Transverse colon (tissue), 4 donors: ENCODE measurements around the gene KMT2B. TPM values are rescaled to one million over a fixed set of nuclear protein-coding genes. Genes with fewer than 3 reads are reported as not detected.

Experiments
- DNase-seq: peaks from one replicate; pipeline ENCODE4 v3.0.0-alpha.2; 2019
- H3K27ac ChIP-seq, 4 donors: fragments of 200-600 bp; sonication (generic); 2 replicates each; pipeline ENCODE4 v1.5.1; 2016 to 2018; ENCODE audit warnings: inconsistent platforms in 4 of 4
- H3K27me3 ChIP-seq: fragments of 200-600 bp; sonication (generic); 2 replicates; pipeline ENCODE4 v1.5.1; 2017; ENCODE audit warnings: inconsistent platforms
- H3K36me3 ChIP-seq, 4 donors: fragments of 200-600 bp; sonication (generic); 2 replicates each; pipeline ENCODE4 v1.5.1; 2017 to 2019; ENCODE audit warnings: inconsistent platforms in 4 of 4
- H3K4me1 ChIP-seq, 4 donors: fragments of 200-600 bp; sonication (generic); 2 replicates each; pipeline ENCODE4 v1.5.1; 2017 to 2020; ENCODE audit warnings: inconsistent platforms in 4 of 4
- H3K4me3 ChIP-seq, 4 donors: fragments of 200-600 bp; sonication (generic); 1 replicate in 1 of 4; 2 replicates in 3 of 4; pipeline versions ENCODE4 v1.5.1 to v1.6.1; 2017 to 2019; ENCODE audit warnings: inconsistent platforms in 4 of 4
- H3K9me3 ChIP-seq, 2 donors: fragments of 200-600 bp; sonication (generic); 2 replicates each; pipeline ENCODE4 v1.5.1; 2017 to 2019; ENCODE audit warnings: inconsistent platforms in 2 of 2
- EP300 ChIP-seq: sonication (generic); formaldehyde crosslinking; IDR thresholded peaks from one replicate; pipeline ENCODE4 v1.6.1; 2017; ENCODE audit warnings: antibody characterized with exemption, low read depth
- POLR2A ChIP-seq: fragments of 450-650 bp; IDR thresholded peaks from one replicate; pipeline ENCODE4 v1.6.1; 2016; ENCODE audit warnings: antibody characterized with exemption, mild to moderate bottlenecking, moderate library complexity
- POLR2AphosphoS5 ChIP-seq, 3 donors: sonication (generic); formaldehyde crosslinking; IDR thresholded peaks; one replicate each; pipeline ENCODE4 v1.6.1; 2016; ENCODE audit warnings: antibody characterized with exemption in 3 of 3
- WGBS, 2 donors: methylation state at CpG; one replicate each; pipeline ENCODE4 v1.1.5; 2018; ENCODE audit warnings: low coverage in 1 of 2; 5-methylcytosine and 5-hydroxymethylcytosine counted together
- in situ Hi-C, 4 donors: fragments of 200-750 bp; cut with MboI; loops; one replicate each; pipeline versions ENCODE4 v1.15.0 to v1.15.1; 2017; ENCODE audit warnings: low sequenced_read_pairs in 3 of 4, low pct_ligation_motif_present in 1 of 4, low pct_unique_long_range_greater_than_20kb in 1 of 4
- intact Hi-C: fragments of 100-400 bp; cut with DNase I; formaldehyde crosslinking; loops from one replicate; pipeline ENCODE4 v1.15.1; 2023; ENCODE audit warnings: low total_unique reads
- total RNA-seq, 4 donors: library from RNA; depleted of rRNA; stranded (reverse); fragments of >200 nt; gene quantifications; one replicate each; pipeline ENCODE4 v1.1.0, GENCODE V29; 2016
- TF ChIP-seq, protein P1 (sequence below), 5 experiments: fragments of 200-600 bp in 3 of 5; fragments of 450-650 bp in 2 of 5; sonication (generic) in 3 of 5; IDR thresholded peaks; 1 replicate in 2 of 5; 2 replicates in 3 of 5; pipeline ENCODE4 v1.5.1; 2016 to 2017; ENCODE audit warnings: antibody characterized with exemption in 5 of 5, inconsistent platforms in 3 of 5, mild to moderate bottlenecking in 2 of 5, moderate library complexity in 1 of 5

Gene KMT2B
- total RNA-seq, 4 donors from 2014 or later: 31.8 to 63.9 (median 50.7) TPM

DNA sequence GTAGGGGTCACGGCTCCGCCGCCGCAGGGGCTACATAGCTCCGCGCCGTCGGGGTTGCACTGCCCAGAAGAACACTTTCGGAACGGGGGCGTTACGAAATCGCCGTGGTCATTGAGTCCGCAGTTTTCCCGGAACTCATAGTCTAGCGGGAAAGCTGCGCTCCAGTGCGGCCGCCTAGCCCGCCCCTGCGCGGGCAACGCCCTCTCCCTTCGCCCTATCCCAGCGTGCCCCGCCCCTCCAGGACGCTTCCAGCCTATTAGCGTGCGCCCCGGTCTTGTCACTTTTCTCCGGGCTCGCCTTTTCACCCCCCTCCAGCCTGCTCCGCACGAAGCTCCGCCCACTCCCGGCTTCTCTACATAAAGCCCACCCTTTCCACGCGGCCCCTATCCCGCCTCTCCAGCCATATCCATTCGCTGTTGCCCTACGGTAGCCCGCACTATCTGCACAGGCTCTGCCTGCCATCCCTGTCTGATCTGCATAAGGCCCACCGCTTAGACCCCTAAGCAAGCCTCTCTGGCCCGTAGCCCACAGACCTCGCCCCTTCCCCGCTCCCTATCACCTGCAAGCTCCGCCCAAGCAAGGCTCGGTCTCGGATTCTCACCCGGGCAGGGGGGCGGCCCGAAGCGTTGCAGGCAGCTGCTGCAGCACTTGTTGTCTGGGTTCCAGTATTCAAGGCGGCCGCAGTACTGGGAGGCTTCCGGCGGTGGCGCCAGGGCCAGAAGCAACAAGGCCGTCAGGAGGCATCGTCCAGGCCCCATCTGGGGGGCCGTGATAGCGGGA, 22.8 kb downstream of the KMT2B start:
- H3K4me1 ChIP-seq: peaks cover 8 to 22% (median 16%) of the 10 kb centered on the region in 4 donors
- no peaks in the 10 kb centered on the region for H3K9me3 ChIP-seq
- H3K27ac ChIP-seq: peak overlapping the region; percentile 82 to 97 (median 88)
- DNase-seq: peak; percentile 98
- peak overlapping the region; percentile 49 to 63 (median 54) for H3K4me3 ChIP-seq
- TF ChIP-seq POLR2A (peak; percentile 52), POLR2AphosphoS5 (IDR thresholded peaks at IDR 0.05) (peak; percentile 24 to 66 (median 66)), EP300 (peak; percentile 68)
- TF ChIP-seq, protein P1, sequence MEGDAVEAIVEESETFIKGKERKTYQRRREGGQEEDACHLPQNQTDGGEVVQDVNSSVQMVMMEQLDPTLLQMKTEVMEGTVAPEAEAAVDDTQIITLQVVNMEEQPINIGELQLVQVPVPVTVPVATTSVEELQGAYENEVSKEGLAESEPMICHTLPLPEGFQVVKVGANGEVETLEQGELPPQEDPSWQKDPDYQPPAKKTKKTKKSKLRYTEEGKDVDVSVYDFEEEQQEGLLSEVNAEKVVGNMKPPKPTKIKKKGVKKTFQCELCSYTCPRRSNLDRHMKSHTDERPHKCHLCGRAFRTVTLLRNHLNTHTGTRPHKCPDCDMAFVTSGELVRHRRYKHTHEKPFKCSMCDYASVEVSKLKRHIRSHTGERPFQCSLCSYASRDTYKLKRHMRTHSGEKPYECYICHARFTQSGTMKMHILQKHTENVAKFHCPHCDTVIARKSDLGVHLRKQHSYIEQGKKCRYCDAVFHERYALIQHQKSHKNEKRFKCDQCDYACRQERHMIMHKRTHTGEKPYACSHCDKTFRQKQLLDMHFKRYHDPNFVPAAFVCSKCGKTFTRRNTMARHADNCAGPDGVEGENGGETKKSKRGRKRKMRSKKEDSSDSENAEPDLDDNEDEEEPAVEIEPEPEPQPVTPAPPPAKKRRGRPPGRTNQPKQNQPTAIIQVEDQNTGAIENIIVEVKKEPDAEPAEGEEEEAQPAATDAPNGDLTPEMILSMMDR (IDR thresholded peaks at IDR 0.05): peak in 2 of 5 experiments; percentile 25 to 33
- intact Hi-C loops (loop anchor here (10.0 kb wide), 1 partner anchor 194 kb away; the partner anchor contains the start of gene LRFN3), in situ Hi-C loops (no loop called here)
- 1% methylated on average over 62 of the region's 63 CpGs; no CpG with 5 or more reads in 1 of the 2 donors for WGBS, 2 donors
- H3K27me3 ChIP-seq: no peaks in the 10 kb centered on the region
- peaks cover 0 to 7% (median 3%) of the 10 kb centered on the region in 4 donors for H3K36me3 ChIP-seq

GRCh38 chr19:35741203-35741515, 23.4 kb downstream of the KMT2B start:
- in situ Hi-C loops (no loop called here), intact Hi-C loops (loop anchor here (10.0 kb wide), 1 partner anchor 194 kb away; the partner anchor contains the start of gene LRFN3)
- TF ChIP-seq POLR2AphosphoS5 (IDR thresholded peaks at IDR 0.05) (no peak), POLR2A (no peak), EP300 (no peak)
- TF ChIP-seq, protein P1 (IDR thresholded peaks at IDR 0.05): no peak
- H3K4me1 ChIP-seq: peaks cover 11 to 27% (median 20%) of the 10 kb centered on the region in 4 donors
- H3K9me3 ChIP-seq: no peaks in the 10 kb centered on the region
- no peaks in the 10 kb centered on the region for H3K27me3 ChIP-seq
- peaks cover 0 to 7% (median 3%) of the 10 kb centered on the region in 4 donors for H3K36me3 ChIP-seq
- 0 to 3% methylated on average over 1 to 9 of the region's 12 CpGs for WGBS, 2 donors
- H3K4me3 ChIP-seq: peak overlapping the region; percentile 49 to 63 (median 54)
- H3K27ac ChIP-seq: peak overlapping the region; percentile 82 to 97 (median 88)
- no peak for DNase-seq

GRCh38 chr19:35742121-35742724, 24.4 kb downstream of the KMT2B start, which contains the start of gene IGFLR1:
IGFLR1 (minus strand) TSS chr19:35742452; CDS start chr19:35741180, 1,272 bp downstream.
- Histone ChIP-seq H3K4me1 (peaks cover 14 to 33% (median 26%) of the 10 kb centered on the region in 4 donors), H3K27me3 (no peaks in the 10 kb centered on the region), H3K27ac (peak within 1 kb of the TSS; percentile 82 to 97 (median 88)), H3K9me3 (no peaks in the 10 kb centered on the region), H3K4me3 (peak within 1 kb of the TSS in 2 of 4 donors; percentile 52 to 63), H3K36me3 (peaks cover 0 to 6% (median 0%) of the 10 kb centered on the region in 4 donors)
- WGBS, 2 donors: 83 to 100% methylated on average over 1 to 9 of the region's 9 CpGs
- intact Hi-C loops: loop anchor here (10.0 kb wide), 1 partner anchor 193 kb away; the partner anchor contains the start of gene LRFN3
- DNase-seq: peak; percentile 67
- TF ChIP-seq POLR2A: peak; percentile 34
- TF ChIP-seq, protein P1 (IDR thresholded peaks at IDR 0.05): no peak
- TF ChIP-seq EP300: no peak
- peak; percentile 42 to 54 (median 47) for TF ChIP-seq POLR2AphosphoS5 (IDR thresholded peaks at IDR 0.05)
- in situ Hi-C loops: no loop called here
